H9 (cell line): ENCODE results near the gene SLMAP. TPM values are rescaled to one million over a fixed set of nuclear protein-coding genes. Genes with fewer than 3 reads are reported as not detected.

Source experiments
- DNase-seq: peaks from one replicate; pipeline ENCODE4 v3.0.0-alpha.2; 2017
- H2AFZ ChIP-seq: one replicate; pipeline ENCODE4 v1.6.1; 2013; ENCODE audit warnings: mild to moderate bottlenecking, low read length, control low read depth, moderate library complexity
- H2AK5ac ChIP-seq: 2 replicates; pipeline ENCODE4 v1.6.1; 2013; ENCODE audit warnings: low read length, control low read depth, mixed read lengths; ENCODE audit not compliant: insufficient read length
- H2BK120ac ChIP-seq: one replicate; pipeline ENCODE4 v1.6.1; 2013; ENCODE audit warnings: low read depth, mild to moderate bottlenecking, low read length, control low read depth, inconsistent platforms; ENCODE audit not compliant: poor library complexity, severe bottlenecking
- H2BK12ac ChIP-seq: 2 replicates; pipeline ENCODE4 v1.6.1; 2013; ENCODE audit warnings: low read length, control low read depth, mixed read lengths, low read depth; ENCODE audit not compliant: insufficient read length
- H2BK15ac ChIP-seq: 2 replicates; pipeline ENCODE4 v1.6.1; 2013; ENCODE audit warnings: low read depth, low read length, control low read depth
- H2BK20ac ChIP-seq: one replicate; pipeline ENCODE4 v1.6.1; 2013; ENCODE audit warnings: low read depth, mild to moderate bottlenecking, low read length, control low read depth, inconsistent platforms; ENCODE audit not compliant: poor library complexity, severe bottlenecking
- H2BK5ac ChIP-seq: 2 replicates; pipeline ENCODE4 v1.6.1; 2013; ENCODE audit warnings: low read length, control low read depth, mixed read lengths; ENCODE audit not compliant: insufficient read length
- H3K14ac ChIP-seq: 2 replicates; pipeline ENCODE4 v1.6.1; 2013; ENCODE audit warnings: low read length, control low read depth; ENCODE audit not compliant: insufficient read depth
- H3K18ac ChIP-seq: 2 replicates; pipeline ENCODE4 v1.6.1; 2013; ENCODE audit warnings: low read depth, mild to moderate bottlenecking, mixed read lengths, low read length, control low read depth; ENCODE audit not compliant: insufficient read length
- H3K23ac ChIP-seq: 2 replicates; pipeline ENCODE4 v1.6.1; 2013; ENCODE audit warnings: low read length, control low read depth, mixed read lengths, low read depth; ENCODE audit not compliant: insufficient read length
- H3K23me2 ChIP-seq: 2 replicates; pipeline ENCODE4 v1.6.1; 2013; ENCODE audit warnings: low read depth, mild to moderate bottlenecking, mixed read lengths, low read length, control low read depth; ENCODE audit not compliant: insufficient read length, poor library complexity, severe bottlenecking
- H3K27ac ChIP-seq: 2 replicates; pipeline ENCODE4 v1.5.1; 2013; ENCODE audit warnings: low read length, control low read depth, mixed read lengths, low read depth; ENCODE audit not compliant: insufficient read length
- H3K27me3 ChIP-seq: 2 replicates; pipeline ENCODE4 v1.6.1; 2013; ENCODE audit warnings: low read length, control low read depth, inconsistent platforms; ENCODE audit not compliant: insufficient read depth
- H3K4ac ChIP-seq: 2 replicates; pipeline ENCODE4 v1.6.1; 2013; ENCODE audit warnings: low read depth, mild to moderate bottlenecking, control low read depth, inconsistent platforms, low read length, moderate library complexity
- H3K4me1 ChIP-seq: 2 replicates; pipeline ENCODE4 v1.6.1; 2013; ENCODE audit warnings: low read length, control low read depth, inconsistent platforms; ENCODE audit not compliant: insufficient read depth
- H3K4me2 ChIP-seq: 2 replicates; pipeline ENCODE4 v1.6.1; 2013; ENCODE audit warnings: low read length, control low read depth, mixed read lengths; ENCODE audit not compliant: insufficient read length, insufficient read depth
- H3K56ac ChIP-seq: 2 replicates; pipeline ENCODE4 v1.6.1; 2013; ENCODE audit warnings: low read depth, mild to moderate bottlenecking, mixed read lengths, low read length, control low read depth; ENCODE audit not compliant: insufficient read length
- H3K79me1 ChIP-seq: 2 replicates; pipeline ENCODE4 v1.6.1; 2013; ENCODE audit warnings: low read depth, mild to moderate bottlenecking, moderate library complexity, low read length, control low read depth, inconsistent platforms; ENCODE audit not compliant: insufficient read depth, poor library complexity, severe bottlenecking
- H3K79me2 ChIP-seq: 2 replicates; pipeline ENCODE4 v1.6.1; 2013; ENCODE audit warnings: low read length, control low read depth, inconsistent platforms; ENCODE audit not compliant: insufficient read depth
- H3K9ac ChIP-seq: 2 replicates; pipeline ENCODE4 v1.6.1; 2013; ENCODE audit warnings: low read length, control low read depth, mixed read lengths; ENCODE audit not compliant: insufficient read length; ENCODE audit errors: extremely low read depth
- H3K9me3 ChIP-seq: one replicate; pipeline ENCODE4 v1.6.1; 2013; ENCODE audit warnings: low read depth, low read length, inconsistent platforms; ENCODE audit not compliant: control insufficient read depth
- H3T11ph ChIP-seq: one replicate; pipeline ENCODE4 v1.6.1; 2013; ENCODE audit warnings: mild to moderate bottlenecking, low read length, control low read depth, inconsistent platforms
- H4K20me1 ChIP-seq: one replicate; pipeline ENCODE4 v1.6.1; 2013; ENCODE audit not compliant: control insufficient read depth, insufficient read length, insufficient read depth
- H4K5ac ChIP-seq: 2 replicates; pipeline ENCODE4 v1.6.1; 2013; ENCODE audit warnings: low read depth, mild to moderate bottlenecking, mixed read lengths, low read length, control low read depth; ENCODE audit not compliant: insufficient read length
- H4K8ac ChIP-seq: replicated peaks from 2 replicates; pipeline ENCODE4 v1.6.1; 2013; ENCODE audit warnings: low read length, control low read depth, mixed read lengths, low read depth; ENCODE audit not compliant: insufficient read length
- H4K91ac ChIP-seq: 2 replicates; pipeline ENCODE4 v1.6.1; 2013; ENCODE audit warnings: low read depth, mild to moderate bottlenecking, moderate library complexity, mixed read lengths, low read length, control low read depth; ENCODE audit not compliant: insufficient read length
- H3K27ac Mint-ChIP-seq, 3 experiments: 2 replicates in 2 of 3; 3 replicates in 1 of 3; pipeline ENCODE4 v1.8.0; 2020 to 2021; ENCODE audit warnings: mixed read lengths in 3 of 3, mild to moderate bottlenecking in 1 of 3, moderate library complexity in 1 of 3
- H3K27me3 Mint-ChIP-seq: 2 replicates; pipeline ENCODE4 v1.8.0; 2021; ENCODE audit warnings: low read depth, mild to moderate bottlenecking, moderate library complexity, mixed read lengths
- H3K36me3 Mint-ChIP-seq, 3 experiments: 2 replicates in 2 of 3; 3 replicates in 1 of 3; pipeline ENCODE4 v1.8.0; 2020 to 2021; ENCODE audit warnings: low read depth in 3 of 3, mixed read lengths in 3 of 3; ENCODE audit not compliant: insufficient read depth in 1 of 3
- H3K4me1 Mint-ChIP-seq, 2 experiments: 2 replicates each; pipeline ENCODE4 v1.8.0; 2020; ENCODE audit warnings: mixed read lengths in 2 of 2
- H3K4me3 Mint-ChIP-seq, 2 experiments: 2 replicates in 1 of 2; 3 replicates in 1 of 2; pipeline ENCODE4 v1.8.0; 2020 to 2021; ENCODE audit warnings: mild to moderate bottlenecking in 2 of 2, mixed read lengths in 2 of 2, moderate library complexity in 1 of 2
- H3K9me3 Mint-ChIP-seq, 2 experiments: 2 replicates in 1 of 2; 3 replicates in 1 of 2; pipeline ENCODE4 v1.8.0; 2020; ENCODE audit warnings: mild to moderate bottlenecking in 2 of 2, mixed read lengths in 2 of 2, moderate library complexity in 1 of 2
- WGBS: extraction: QIAGEN DNeasy Blood & Tissue Kit; methylation state at CpG from one replicate; pipeline ENCODE4 v1.1.7; 2013; ENCODE audit warnings: missing lambda C conversion rate, low lambda C conversion rate, mixed read lengths; ENCODE audit not compliant: insufficient read length; ENCODE audit errors: extremely low coverage; 5-methylcytosine and 5-hydroxymethylcytosine counted together
- total RNA-seq: library from RNA; stranded (reverse); gene quantifications from 2 replicates; pipeline ENCODE4 v1.2.1, GENCODE V29; 2021
- TF ChIP-seq, protein P1 (sequence below): fragments of 200-600 bp; sonication (generic); conservative IDR thresholded peaks from 3 replicates; pipeline ENCODE4 v1.8.0; 2021; ENCODE audit warnings: antibody characterized with exemption, mild to moderate bottlenecking

The SLMAP gene
- total RNA-seq, 1 experiment from 2014 or later = 65.1 TPM

DNA sequence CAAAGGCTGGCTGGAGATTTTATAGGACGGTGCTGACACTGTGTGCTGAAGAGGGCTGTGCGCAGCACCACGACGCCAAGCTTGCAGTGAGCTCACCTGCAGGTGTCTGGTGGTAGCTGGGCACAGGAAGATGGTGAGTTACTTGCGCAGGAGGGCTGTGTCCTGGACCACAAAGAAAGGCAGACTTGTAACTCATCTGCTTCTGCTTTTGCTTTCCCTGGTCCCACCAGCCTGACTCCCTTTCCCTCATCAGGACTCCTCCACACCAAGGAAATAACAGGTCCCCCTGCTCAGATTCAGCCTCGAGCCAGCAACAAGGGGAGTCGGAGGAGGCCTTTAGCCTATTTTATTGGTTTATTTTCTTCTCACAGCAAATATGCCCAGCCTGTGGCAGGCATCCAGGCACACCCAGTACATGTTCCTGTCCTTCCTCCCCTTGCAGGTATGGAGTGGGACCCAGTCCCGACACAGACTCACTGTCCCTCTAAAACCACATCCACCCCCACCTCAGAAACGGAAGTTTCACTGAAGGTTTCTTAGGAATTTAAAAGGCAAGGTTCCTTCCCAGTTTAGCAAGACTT is 216.5 kb downstream of the SLMAP start:
- Mint-ChIP-seq H3K9me3 (no peaks in the 10 kb centered on the region), H3K27ac (peak overlapping the region; percentile 15 to 92 (median 69); a peak in 5 of 7 replicates), H3K4me1 (peaks cover 24 to 29% of the 10 kb centered on the region in 2 experiments), H3K4me3 (no peak overlapping the region), H3K36me3 (no peaks in the 10 kb centered on the region; a peak in 1 of 7 replicates), H3K27me3 (no peaks in the 10 kb centered on the region)
- no peak overlapping the region for H3K23ac ChIP-seq
- no peak overlapping the region for H3K56ac ChIP-seq
- no peak overlapping the region for H2AFZ ChIP-seq
- no peak overlapping the region for H4K8ac ChIP-seq
- no peak overlapping the region for H3K27ac ChIP-seq
- H4K20me1 ChIP-seq = no peaks in the 10 kb centered on the region
- no peak for DNase-seq
- H3K4ac ChIP-seq = no peak overlapping the region
- no peak overlapping the region for H2BK120ac ChIP-seq
- H3K9me3 ChIP-seq = no peaks in the 10 kb centered on the region
- H2BK15ac ChIP-seq = no peak overlapping the region
- no peak overlapping the region for H2BK20ac ChIP-seq
- H3K4me2 ChIP-seq = no peak overlapping the region
- no peaks in the 10 kb centered on the region for H3K27me3 ChIP-seq
- H2BK12ac ChIP-seq = no peak overlapping the region
- H2BK5ac ChIP-seq = no peak overlapping the region
- TF ChIP-seq, protein P1, sequence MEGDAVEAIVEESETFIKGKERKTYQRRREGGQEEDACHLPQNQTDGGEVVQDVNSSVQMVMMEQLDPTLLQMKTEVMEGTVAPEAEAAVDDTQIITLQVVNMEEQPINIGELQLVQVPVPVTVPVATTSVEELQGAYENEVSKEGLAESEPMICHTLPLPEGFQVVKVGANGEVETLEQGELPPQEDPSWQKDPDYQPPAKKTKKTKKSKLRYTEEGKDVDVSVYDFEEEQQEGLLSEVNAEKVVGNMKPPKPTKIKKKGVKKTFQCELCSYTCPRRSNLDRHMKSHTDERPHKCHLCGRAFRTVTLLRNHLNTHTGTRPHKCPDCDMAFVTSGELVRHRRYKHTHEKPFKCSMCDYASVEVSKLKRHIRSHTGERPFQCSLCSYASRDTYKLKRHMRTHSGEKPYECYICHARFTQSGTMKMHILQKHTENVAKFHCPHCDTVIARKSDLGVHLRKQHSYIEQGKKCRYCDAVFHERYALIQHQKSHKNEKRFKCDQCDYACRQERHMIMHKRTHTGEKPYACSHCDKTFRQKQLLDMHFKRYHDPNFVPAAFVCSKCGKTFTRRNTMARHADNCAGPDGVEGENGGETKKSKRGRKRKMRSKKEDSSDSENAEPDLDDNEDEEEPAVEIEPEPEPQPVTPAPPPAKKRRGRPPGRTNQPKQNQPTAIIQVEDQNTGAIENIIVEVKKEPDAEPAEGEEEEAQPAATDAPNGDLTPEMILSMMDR = no peak
- H3K14ac ChIP-seq = peak overlapping the region; percentile 41; the same call in 1 of the 2 replicates
- no CpG with 5 or more reads among the region's 9 CpGs for WGBS
- no peak overlapping the region for H4K91ac ChIP-seq
- no peaks in the 10 kb centered on the region for H3K79me1 ChIP-seq
- no peak overlapping the region for H3K9ac ChIP-seq
- no peak overlapping the region for H3T11ph ChIP-seq
- no peaks in the 10 kb centered on the region for H3K79me2 ChIP-seq
- H2AK5ac ChIP-seq = no peak overlapping the region
- H4K5ac ChIP-seq = no peak overlapping the region
- H3K4me1 ChIP-seq = no peaks in the 10 kb centered on the region; the same call in 1 of the 2 replicates
- H3K23me2 ChIP-seq = no peaks in the 10 kb centered on the region
- no peak overlapping the region for H3K18ac ChIP-seq
